Activated naive CD4-positive, alpha-beta T cell treated with anti-CD3 and anti-CD28 coated beads for 36 hours (primary cell): ENCODE data around the gene TRDMT1. TPM values are rescaled to one million over a fixed set of nuclear protein-coding genes. Genes with fewer than 3 reads are reported as not detected.

ENCODE experiments used
- CTCF ChIA-PET: fragments of 350-600 bp; sonication (Branson Sonifier 250); formaldehyde crosslinking; loops from one replicate; lab custom pipeline; 2021; ENCODE audit warnings: antibody characterized with exemption; lab: Charles Lee
- DNase-seq: peaks from one replicate; pipeline ENCODE4 v3.0.0-alpha.2; 2020
- H3K27ac Mint-ChIP-seq: one replicate; pipeline ENCODE4 v1.8.0; 2021; ENCODE audit warnings: mild to moderate bottlenecking, mixed read lengths
- H3K27me3 Mint-ChIP-seq: one replicate; pipeline ENCODE4 v1.8.0; 2021; ENCODE audit warnings: low read depth, mixed read lengths
- H3K36me3 Mint-ChIP-seq: one replicate; pipeline ENCODE4 v1.8.0; 2021; ENCODE audit warnings: low read depth, mixed read lengths
- H3K4me1 Mint-ChIP-seq: one replicate; pipeline ENCODE4 v1.8.0; 2021; ENCODE audit warnings: low read depth, mixed read lengths
- H3K4me3 Mint-ChIP-seq: one replicate; pipeline ENCODE4 v1.8.0; 2021; ENCODE audit warnings: mild to moderate bottlenecking, moderate library complexity, mixed read lengths
- H3K9me3 Mint-ChIP-seq: one replicate; pipeline ENCODE4 v1.8.0; 2021; ENCODE audit warnings: mixed read lengths
- intact Hi-C: fragments of 100-400 bp; cut with micrococcal nuclease; formaldehyde crosslinking; loops from one replicate; pipeline ENCODE4 v1.15.1; 2023
- total RNA-seq, 2 experiments: library from RNA; stranded (reverse); gene quantifications; one replicate each; pipeline ENCODE4 v1.2.3, GENCODE V29; 2021

The TRDMT1 gene
- total RNA-seq, 2 experiments from 2014 or later: 6.5 to 7.2 TPM

DNA sequence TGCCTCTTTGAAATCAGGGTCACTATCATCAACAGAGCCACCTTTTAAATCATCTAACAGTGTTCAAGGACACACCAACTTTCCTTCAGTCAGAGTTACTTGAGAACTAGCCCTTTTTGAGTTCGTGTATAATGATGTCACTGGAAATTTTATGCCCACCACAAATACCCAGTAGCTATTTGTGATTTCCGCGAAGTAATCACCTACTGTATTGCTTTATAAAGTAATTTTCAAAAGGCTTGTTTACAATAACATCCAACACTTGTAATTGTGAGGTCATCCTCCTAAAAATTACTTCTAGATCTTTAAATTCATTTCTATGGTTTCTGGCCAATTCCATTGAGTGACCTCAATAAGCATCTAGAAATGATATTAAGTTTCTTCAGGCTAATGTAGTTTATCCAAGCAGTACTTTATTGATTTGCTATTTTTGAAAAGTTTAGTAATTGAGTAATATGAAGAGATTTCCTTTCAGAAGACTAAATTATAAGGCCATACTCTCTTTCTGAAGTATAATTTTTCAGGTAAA lies 12.8 kb downstream of the TRDMT1 start:
- no peaks in the 10 kb centered on the region for H3K9me3 Mint-ChIP-seq
- CTCF ChIA-PET: interaction anchor here (0.9 kb wide), 1 partner anchor 12 kb away, joined by 3 read pairs; no protein-coding TSS in a partner anchor
- no peak for DNase-seq
- no peak overlapping the region for H3K4me3 Mint-ChIP-seq
- H3K27ac Mint-ChIP-seq: no peak overlapping the region
- intact Hi-C loops: no loop called here
- H3K4me1 Mint-ChIP-seq: no peaks in the 10 kb centered on the region
- peaks cover 2% of the 10 kb centered on the region for H3K36me3 Mint-ChIP-seq
- no peaks in the 10 kb centered on the region for H3K27me3 Mint-ChIP-seq

DNA sequence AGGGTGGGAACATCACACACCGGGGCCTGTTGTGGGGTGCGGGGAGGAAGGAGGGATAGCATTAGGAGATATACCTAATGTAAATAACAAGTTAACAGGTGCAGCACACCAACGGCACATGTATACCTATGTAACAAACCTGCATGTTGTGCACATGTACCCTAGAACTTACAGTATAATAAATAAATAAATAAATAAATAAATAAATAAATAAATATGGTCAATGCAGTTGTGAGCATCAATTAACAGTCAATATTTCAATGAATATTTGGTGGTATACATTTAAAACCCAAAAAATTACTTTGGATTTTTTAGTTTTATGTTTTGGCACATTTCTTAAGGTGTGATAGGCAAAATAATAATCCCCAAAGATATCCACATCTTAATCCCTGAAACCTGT lies 15.6 kb downstream of the TRDMT1 start:
- H3K27me3 Mint-ChIP-seq: no peaks in the 10 kb centered on the region
- H3K4me1 Mint-ChIP-seq: no peaks in the 10 kb centered on the region
- H3K36me3 Mint-ChIP-seq: no peaks in the 10 kb centered on the region
- no peak overlapping the region for H3K27ac Mint-ChIP-seq
- no peak overlapping the region for H3K4me3 Mint-ChIP-seq
- H3K9me3 Mint-ChIP-seq: no peaks in the 10 kb centered on the region
- CTCF ChIA-PET: no interaction called here
- no peak for DNase-seq
- intact Hi-C loops: no loop called here

DNA sequence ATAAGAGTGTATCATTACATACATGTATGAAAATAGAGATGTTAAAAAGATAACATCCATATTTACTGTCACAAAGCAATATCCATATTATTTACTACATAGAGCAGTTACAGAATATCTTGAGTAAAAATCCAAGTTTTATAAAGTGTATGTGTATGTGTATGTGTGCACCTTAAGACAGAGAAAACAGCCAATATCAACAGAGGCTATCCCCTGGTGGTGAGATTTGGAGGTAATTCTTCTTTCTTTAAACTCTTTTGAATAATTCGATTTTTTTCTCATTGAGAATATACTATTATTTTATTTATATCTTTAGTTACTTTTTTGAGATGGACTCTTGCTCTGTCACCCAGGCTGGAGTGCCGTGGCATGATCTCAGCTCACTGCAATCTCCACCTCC lies 18.4 kb downstream of the TRDMT1 start:
- CTCF ChIA-PET: no interaction called here

DNA sequence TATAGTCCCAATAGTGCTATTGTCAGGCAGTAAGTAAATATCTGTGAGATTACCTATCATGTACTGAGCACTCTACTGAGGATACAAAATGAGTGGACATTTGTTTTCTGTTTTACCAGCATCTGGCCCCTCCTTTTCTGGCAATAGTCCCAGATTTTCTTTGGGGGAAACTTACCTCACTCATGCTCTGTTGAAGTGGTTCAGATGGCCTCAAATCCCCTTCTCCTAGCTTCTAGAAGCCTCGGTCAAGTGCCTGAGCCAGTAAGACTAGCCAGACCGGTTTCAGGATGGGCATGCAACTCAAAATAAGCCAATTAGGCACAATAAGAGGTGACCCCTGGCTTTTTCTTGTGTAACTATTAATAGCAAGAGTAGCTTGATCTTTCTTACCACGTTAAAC lies 19.7 kb downstream of the TRDMT1 start:
- intact Hi-C loops: no loop called here
- H3K4me1 Mint-ChIP-seq: peaks cover 5% of the 10 kb centered on the region
- H3K36me3 Mint-ChIP-seq: no peaks in the 10 kb centered on the region
- DNase-seq: no peak
- CTCF ChIA-PET: interaction anchor here (0.6 to 1.2 kb wide), 2 partner anchors 10 to 15 kb away, joined by 3 to 4 read pairs; no protein-coding TSS in a partner anchor
- no peak overlapping the region for H3K4me3 Mint-ChIP-seq
- H3K9me3 Mint-ChIP-seq: no peaks in the 10 kb centered on the region
- H3K27ac Mint-ChIP-seq: no peak overlapping the region
- no peaks in the 10 kb centered on the region for H3K27me3 Mint-ChIP-seq

More for the DNA sequence above, 18.4 kb downstream of the TRDMT1 start:
- Mint-ChIP-seq H3K27me3 (no peaks in the 10 kb centered on the region), H3K36me3 (no peaks in the 10 kb centered on the region), H3K4me3 (no peak overlapping the region), H3K27ac (no peak overlapping the region), H3K4me1 (no peaks in the 10 kb centered on the region), H3K9me3 (no peaks in the 10 kb centered on the region)
- no peak for DNase-seq
- intact Hi-C loops: no loop called here

DNA sequence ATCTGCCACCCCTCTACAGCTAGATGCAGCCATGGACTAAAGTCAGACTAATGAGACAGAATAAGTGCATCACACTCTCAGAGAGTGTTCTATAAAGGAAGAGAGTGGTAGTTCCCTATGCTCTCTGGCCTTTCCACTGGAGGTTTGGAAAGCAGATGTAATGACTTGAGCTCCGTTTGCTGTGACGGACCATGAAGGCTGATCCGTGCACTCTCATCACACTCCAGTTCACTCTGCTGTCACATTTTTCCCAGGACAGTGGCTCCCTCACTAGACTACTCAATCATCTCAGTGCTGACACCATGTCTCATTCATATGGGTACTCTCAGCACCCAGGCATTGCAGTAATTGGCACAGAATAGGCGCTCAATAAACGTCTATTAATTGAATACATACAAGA lies 20.4 kb downstream of the TRDMT1 start:
- CTCF ChIA-PET: interaction anchor here (0.7 to 1.2 kb wide), 2 partner anchors 14 to 31 kb away, joined by 3 to 4 read pairs; no protein-coding TSS in a partner anchor
- intact Hi-C loops: no loop called here
- no peak overlapping the region for H3K27ac Mint-ChIP-seq
- no peaks in the 10 kb centered on the region for H3K36me3 Mint-ChIP-seq
- DNase-seq: no peak
- no peaks in the 10 kb centered on the region for H3K27me3 Mint-ChIP-seq
- H3K4me3 Mint-ChIP-seq: no peak overlapping the region
- H3K9me3 Mint-ChIP-seq: no peaks in the 10 kb centered on the region
- peaks cover 8% of the 10 kb centered on the region for H3K4me1 Mint-ChIP-seq

DNA sequence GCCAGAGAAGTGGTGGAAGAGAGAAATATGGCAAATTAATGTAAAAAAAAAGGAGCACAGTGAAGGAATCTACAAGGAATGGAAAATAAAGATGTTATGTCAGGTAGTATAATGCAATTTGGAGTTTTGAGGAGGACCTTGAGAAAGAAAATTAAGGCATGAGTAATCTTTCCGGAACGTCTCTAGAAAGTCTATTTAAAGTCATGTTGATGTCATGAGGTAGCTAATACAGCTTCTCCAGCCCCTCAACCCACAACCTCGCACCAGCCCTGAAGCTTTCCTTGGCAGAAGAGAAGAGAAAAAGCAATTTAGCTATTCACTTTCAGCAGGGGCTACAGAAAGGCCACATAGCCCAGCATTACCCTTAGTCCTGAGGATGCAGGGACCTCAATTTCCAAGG lies 22.5 kb downstream of the TRDMT1 start:
- Mint-ChIP-seq H3K9me3 (no peaks in the 10 kb centered on the region), H3K4me3 (no peak overlapping the region), H3K36me3 (no peaks in the 10 kb centered on the region), H3K4me1 (peaks cover 17% of the 10 kb centered on the region), H3K27me3 (no peaks in the 10 kb centered on the region), H3K27ac (no peak overlapping the region)
- intact Hi-C loops: no loop called here
- CTCF ChIA-PET: interaction anchor here (0.6 to 1.1 kb wide), 6 partner anchors 9 to 322 kb away, joined by 3 to 5 read pairs (median 3); no protein-coding TSS in a partner anchor
- DNase-seq: no peak

DNA sequence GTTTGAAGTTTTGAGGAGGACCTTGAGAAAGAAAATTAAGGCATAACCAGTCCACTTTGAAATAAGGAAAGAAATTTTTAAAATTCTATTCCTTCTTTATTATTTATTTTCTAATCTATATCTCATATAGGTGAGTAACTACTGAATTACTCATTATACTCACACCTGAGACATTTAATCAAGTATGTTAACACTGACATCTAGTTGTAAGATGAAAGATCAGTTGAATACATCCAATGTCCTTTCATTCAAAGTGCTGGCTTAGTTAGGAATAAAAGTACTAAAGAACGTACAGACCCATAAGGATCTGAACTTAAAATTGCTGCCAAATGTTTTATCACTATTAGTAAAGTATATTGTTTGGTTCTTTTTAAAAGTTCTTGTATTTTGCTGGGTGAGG lies 23.5 kb downstream of the TRDMT1 start:
- Mint-ChIP-seq H3K36me3 (peaks cover 3% of the 10 kb centered on the region), H3K27ac (no peak overlapping the region), H3K9me3 (no peaks in the 10 kb centered on the region), H3K4me3 (no peak overlapping the region), H3K4me1 (peaks cover 17% of the 10 kb centered on the region), H3K27me3 (no peaks in the 10 kb centered on the region)
- intact Hi-C loops: loop anchor here (1.0 kb wide), 1 partner anchor 335 kb away; no protein-coding TSS in a partner anchor
- CTCF ChIA-PET: interaction anchor here (0.6 to 1.0 kb wide), 2 partner anchors 10 to 14 kb away, joined by 3 to 5 read pairs; no protein-coding TSS in a partner anchor
- DNase-seq: no peak

DNA sequence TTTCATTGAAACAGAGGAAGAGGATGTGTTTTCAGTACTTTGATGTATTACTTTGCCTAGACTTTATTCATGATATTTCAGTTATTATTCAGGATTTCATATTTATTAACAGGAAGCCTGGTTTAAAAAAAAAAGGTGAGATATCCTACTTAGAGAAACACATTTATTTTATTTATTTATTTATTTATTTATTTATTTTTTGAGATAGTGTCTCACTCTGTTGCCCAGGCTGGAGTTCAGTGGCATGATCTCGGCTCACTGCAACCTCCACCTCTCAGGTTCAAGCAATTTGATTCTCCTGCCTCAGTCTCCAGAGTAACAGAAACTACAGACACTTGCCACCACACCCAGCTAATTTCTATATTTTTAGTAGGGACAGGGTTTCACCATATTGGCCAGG lies 24.5 kb downstream of the TRDMT1 start:
- intact Hi-C loops: no loop called here
- CTCF ChIA-PET: no interaction called here

DNA sequence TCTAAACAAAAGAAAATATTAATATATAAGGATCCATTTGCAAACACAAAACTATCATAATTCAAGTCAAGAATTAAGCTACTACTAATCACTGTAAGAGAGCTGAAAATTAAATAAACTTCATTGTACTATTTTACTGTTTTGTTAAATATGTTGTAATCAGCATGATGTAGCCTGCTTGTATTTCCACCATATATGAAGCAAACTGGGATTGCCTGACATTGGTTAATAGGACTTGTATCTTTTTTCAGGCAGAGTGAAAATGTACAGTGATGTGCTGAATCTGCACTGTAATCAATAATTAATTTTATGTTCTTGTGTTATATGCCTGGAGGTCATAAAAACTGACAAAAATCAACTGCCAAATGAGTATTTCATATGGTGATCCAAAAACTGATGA lies 25.4 kb downstream of the TRDMT1 start:
- Mint-ChIP-seq H3K4me1 (peaks cover 17% of the 10 kb centered on the region), H3K4me3 (no peak overlapping the region), H3K27ac (no peak overlapping the region), H3K9me3 (no peaks in the 10 kb centered on the region), H3K27me3 (no peaks in the 10 kb centered on the region), H3K36me3 (peaks cover 3% of the 10 kb centered on the region)
- CTCF ChIA-PET: no interaction called here
- intact Hi-C loops: no loop called here
- no peak for DNase-seq

More for the DNA sequence above, 24.5 kb downstream of the TRDMT1 start:
- DNase-seq: no peak
- H3K36me3 Mint-ChIP-seq: peaks cover 3% of the 10 kb centered on the region
- H3K4me3 Mint-ChIP-seq: no peak overlapping the region
- H3K9me3 Mint-ChIP-seq: no peaks in the 10 kb centered on the region
- peaks cover 17% of the 10 kb centered on the region for H3K4me1 Mint-ChIP-seq
- no peak overlapping the region for H3K27ac Mint-ChIP-seq
- no peaks in the 10 kb centered on the region for H3K27me3 Mint-ChIP-seq

DNA sequence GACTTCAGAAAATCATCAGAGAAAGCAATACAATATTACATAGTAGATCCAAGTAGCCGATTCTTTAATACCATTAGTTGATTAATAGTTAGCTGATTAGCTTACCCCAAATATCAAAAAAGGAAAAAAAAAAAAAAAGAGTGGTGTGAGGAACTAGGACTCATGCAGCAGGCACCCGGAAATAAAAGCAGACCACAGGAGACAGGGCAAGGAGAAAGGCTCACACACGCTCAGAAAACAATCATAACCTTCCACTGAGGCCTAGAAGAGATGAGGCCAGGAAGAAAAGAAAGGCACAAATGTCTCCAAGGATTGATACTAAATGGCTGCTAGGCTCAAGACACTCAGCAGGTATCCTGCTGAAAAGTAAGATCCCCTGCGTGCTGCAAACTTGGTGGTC lies 25.9 kb downstream of the TRDMT1 start:
- Mint-ChIP-seq H3K9me3 (no peaks in the 10 kb centered on the region), H3K36me3 (peaks cover 3% of the 10 kb centered on the region), H3K27me3 (no peaks in the 10 kb centered on the region), H3K4me3 (peak overlapping the region; percentile 40), H3K27ac (no peak overlapping the region), H3K4me1 (peaks cover 17% of the 10 kb centered on the region)
- intact Hi-C loops: no loop called here
- CTCF ChIA-PET: interaction anchor here (0.6 kb wide), 1 partner anchor 284 kb away, joined by 3 read pairs; no protein-coding TSS in a partner anchor
- peak; percentile 16 for DNase-seq

DNA sequence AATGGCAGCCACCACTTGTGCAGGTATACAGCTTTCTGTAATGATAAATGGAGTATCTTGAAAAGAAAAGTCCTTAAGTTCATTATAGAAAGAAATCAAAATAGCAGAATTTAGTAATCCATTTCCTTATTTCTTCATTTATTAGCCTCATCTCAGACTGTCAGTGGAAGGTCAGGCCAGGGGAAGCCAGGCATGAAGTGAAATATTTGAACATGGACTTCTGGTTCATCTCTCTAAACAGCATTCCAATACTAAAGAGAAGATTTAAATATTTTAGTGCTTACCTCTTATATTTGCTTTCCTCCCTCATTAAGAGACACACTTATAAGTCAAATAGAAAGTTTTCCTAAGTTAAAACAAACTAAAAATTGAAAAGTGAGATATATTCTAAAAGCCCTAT lies 26.8 kb downstream of the TRDMT1 start:
- no peaks in the 10 kb centered on the region for H3K9me3 Mint-ChIP-seq
- no peak for DNase-seq
- no peak overlapping the region for H3K4me3 Mint-ChIP-seq
- peaks cover 3% of the 10 kb centered on the region for H3K36me3 Mint-ChIP-seq
- no peaks in the 10 kb centered on the region for H3K27me3 Mint-ChIP-seq
- CTCF ChIA-PET: no interaction called here
- intact Hi-C loops: no loop called here
- peaks cover 17% of the 10 kb centered on the region for H3K4me1 Mint-ChIP-seq
- no peak overlapping the region for H3K27ac Mint-ChIP-seq

DNA sequence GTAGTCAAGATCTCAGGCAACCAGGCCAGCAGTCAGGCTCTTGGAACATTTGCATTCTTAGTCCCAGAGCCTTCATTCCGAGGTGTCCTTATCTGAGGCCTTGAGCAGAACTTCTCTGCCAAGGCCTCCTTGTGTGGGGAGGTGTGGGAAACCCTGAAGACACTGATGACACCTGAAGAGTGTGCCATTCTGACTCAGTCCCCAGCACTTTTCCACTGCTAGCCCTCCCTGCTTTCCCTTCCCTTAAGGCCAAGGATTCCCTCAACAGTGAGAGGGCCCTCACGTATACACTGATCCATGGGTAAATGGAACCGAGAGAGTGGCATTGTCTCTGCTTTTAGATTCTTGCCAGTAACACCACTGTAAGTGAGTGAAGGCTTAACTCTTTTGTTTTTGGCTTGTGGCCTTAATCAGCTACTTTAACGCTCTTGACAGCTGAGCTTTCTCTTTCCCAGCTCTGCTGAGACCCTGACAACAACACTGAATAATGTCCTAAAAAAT lies 30.3 kb downstream of the TRDMT1 start:
- Mint-ChIP-seq H3K9me3 (no peaks in the 10 kb centered on the region), H3K4me3 (no peak overlapping the region), H3K27me3 (no peaks in the 10 kb centered on the region), H3K27ac (no peak overlapping the region), H3K36me3 (peaks cover 3% of the 10 kb centered on the region), H3K4me1 (peaks cover 10% of the 10 kb centered on the region)
- CTCF ChIA-PET: interaction anchor here (0.9 to 1.2 kb wide), 2 partner anchors 11 to 24 kb away, joined by 3 to 5 read pairs; no protein-coding TSS in a partner anchor
- DNase-seq: no peak
- intact Hi-C loops: no loop called here

DNA sequence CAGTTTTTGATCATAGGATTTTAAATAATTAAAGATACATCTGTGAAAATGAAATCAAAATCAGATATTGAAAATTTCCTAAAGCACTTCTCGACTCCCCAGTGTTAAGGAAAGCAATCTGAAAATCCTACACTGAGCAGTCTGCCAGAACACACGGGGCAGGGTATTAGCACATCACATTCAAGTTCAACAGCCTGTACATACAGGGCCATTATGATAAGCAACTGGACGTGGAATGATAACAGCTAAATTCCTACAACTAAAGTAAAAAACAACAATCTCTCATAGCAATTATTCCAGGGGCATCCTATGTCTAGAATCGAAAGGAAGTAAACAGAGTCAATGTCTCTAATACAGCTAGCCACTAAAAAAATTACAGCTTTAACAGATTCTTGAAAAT lies 31.7 kb downstream of the TRDMT1 start:
- DNase-seq: no peak
- intact Hi-C loops: no loop called here
- Mint-ChIP-seq H3K4me1 (peaks cover under 1% of the 10 kb centered on the region), H3K27me3 (no peaks in the 10 kb centered on the region), H3K27ac (no peak overlapping the region), H3K9me3 (no peaks in the 10 kb centered on the region), H3K36me3 (peaks cover 3% of the 10 kb centered on the region), H3K4me3 (no peak overlapping the region)
- CTCF ChIA-PET: no interaction called here
